Upper lobe of left lung (tissue), 6 donors: Measurements from ENCODE around the gene TMPRSS6. TPM values are rescaled to one million over a fixed set of nuclear protein-coding genes. Genes with fewer than 3 reads are reported as not detected.

Experiments used
- ATAC-seq, 2 donors: fragments of 200-7000 bp; cut with Tn5 transposase; one replicate each; pipeline ENCODE4 v1.9.1; 2022; ENCODE audit warnings: mild to moderate bottlenecking in 2 of 2, moderate library complexity in 2 of 2; ENCODE audit not compliant: low FRiP score in 2 of 2
- DNase-seq, 2 donors: peaks; one replicate each; pipeline ENCODE4 v3.0.0-alpha.2; 2019 to 2020
- H3K27ac ChIP-seq, 4 donors: fragments of 200-600 bp; sonication (generic); one replicate each; pipeline ENCODE4 v1.5.1; 2016 to 2019
- H3K27me3 ChIP-seq, 4 donors: fragments of 200-600 bp; sonication (generic); one replicate each; pipeline ENCODE4 v1.5.1; 2017 to 2019
- H3K36me3 ChIP-seq, 4 donors: fragments of 200-600 bp; sonication (generic); one replicate each; pipeline ENCODE4 v1.5.1; 2016 to 2019
- H3K4me1 ChIP-seq, 4 donors: fragments of 200-600 bp; sonication (generic); one replicate each; pipeline ENCODE4 v1.5.1; 2018 to 2019
- H3K4me3 ChIP-seq, 4 donors: fragments of 200-600 bp; sonication (generic); one replicate each; pipeline ENCODE4 v1.5.1; 2017 to 2019; ENCODE audit warnings: mild to moderate bottlenecking in 2 of 4, moderate library complexity in 1 of 4
- H3K9me3 ChIP-seq, 4 donors: fragments of 200-600 bp; sonication (generic); one replicate each; pipeline ENCODE4 v1.5.1; 2018 to 2019
- CTCF ChIP-seq, 6 experiments: fragments of 450-650 bp in 4 of 6; fragments of 200-600 bp in 2 of 6; sonication (generic) in 2 of 6; IDR thresholded peaks; one replicate each; pipeline ENCODE4 v1.5.1; 2016 to 2019; ENCODE audit warnings: antibody characterized with exemption in 6 of 6
- EP300 ChIP-seq, 4 donors: sonication (generic); formaldehyde crosslinking; IDR thresholded peaks; one replicate each; pipeline ENCODE4 v1.5.1; 2017; ENCODE audit warnings: antibody characterized with exemption in 4 of 4, control low read depth in 2 of 4
- POLR2A ChIP-seq, 4 donors: fragments of 450-650 bp; IDR thresholded peaks; one replicate each; pipeline ENCODE4 v1.5.1; 2016 to 2017; ENCODE audit warnings: antibody characterized with exemption in 4 of 4, mild to moderate bottlenecking in 2 of 4
- POLR2AphosphoS5 ChIP-seq, 2 donors: sonication (generic); formaldehyde crosslinking; IDR thresholded peaks; one replicate each; pipeline ENCODE4 v1.5.1; 2017; ENCODE audit warnings: antibody characterized with exemption in 2 of 2
- WGBS, 2 donors: methylation state at CpG; one replicate each; pipeline ENCODE4 v1.1.5; 2017 to 2018; 5-methylcytosine and 5-hydroxymethylcytosine counted together
- total RNA-seq, 6 donors: library from RNA; depleted of rRNA in 4 of 6; stranded (reverse); fragments of >200 nt in 4 of 6; gene quantifications; one replicate each; pipeline versions ENCODE4 v1.1.0 to v1.2.1, GENCODE V29; 2016 to 2021
- donor health status: DM: no; HTN: no; CAD: no; lungs with moderate emphysema.
- donor health status: DM: no; HTN: yes; CAD: no; lungs with severe emphysema.

TMPRSS6 gene
- total RNA-seq, 6 donors from 2014 or later = 0.47 to 8.2 (median 2.0) TPM

GRCh38 chr22:37044634-37045625, 64.6 kb downstream of the TMPRSS6 start:
- Histone ChIP-seq H3K4me1 (peaks cover 0 to 20% (median 11%) of the 10 kb centered on the region in 4 donors), H3K36me3 (no peaks in the 10 kb centered on the region)
- WGBS, 2 donors = 58 to 68% methylated on average over 9 of the region's 9 CpGs

GRCh38 chr22:37043828-37044538, 65.5 kb downstream of the TMPRSS6 start:
- ATAC-seq = peak; percentile 85 to 94

More at GRCh38 chr22:37044634-37045625, 64.6 kb downstream of the TMPRSS6 start:
- TF ChIP-seq EP300 (IDR thresholded peaks at IDR 0.05) = no peak
- no peak for TF ChIP-seq CTCF (IDR thresholded peaks at IDR 0.05)
- TF ChIP-seq POLR2A (IDR thresholded peaks at IDR 0.05) = no peak
- no peak for TF ChIP-seq POLR2AphosphoS5 (IDR thresholded peaks at IDR 0.05)
- H3K4me3 ChIP-seq = no peak overlapping the region
- H3K27me3 ChIP-seq = no peaks in the 10 kb centered on the region
- no peak overlapping the region for H3K27ac ChIP-seq
- no peaks in the 10 kb centered on the region for H3K9me3 ChIP-seq
- no peak for ATAC-seq
- no peak for DNase-seq

GRCh38 chr22:37043209-37043827, 66.2 kb downstream of the TMPRSS6 start:
- H3K4me1 ChIP-seq = peaks cover 0 to 20% (median 11%) of the 10 kb centered on the region in 4 donors
- H3K4me3 ChIP-seq = no peak overlapping the region
- no peak for TF ChIP-seq CTCF (IDR thresholded peaks at IDR 0.05)
- no peak for TF ChIP-seq POLR2A (IDR thresholded peaks at IDR 0.05)
- no peak for TF ChIP-seq POLR2AphosphoS5 (IDR thresholded peaks at IDR 0.05)
- no peak for TF ChIP-seq EP300 (IDR thresholded peaks at IDR 0.05)
- H3K27ac ChIP-seq = no peak overlapping the region
- no peaks in the 10 kb centered on the region for H3K36me3 ChIP-seq
- H3K27me3 ChIP-seq = no peaks in the 10 kb centered on the region
- WGBS, 2 donors = 77 to 78% methylated on average over 7 of the region's 7 CpGs
- ATAC-seq (no peak), DNase-seq (no peak)
- no peaks in the 10 kb centered on the region for H3K9me3 ChIP-seq

More at GRCh38 chr22:37043828-37044538, 65.5 kb downstream of the TMPRSS6 start:
- Histone ChIP-seq H3K4me3 (no peak overlapping the region), H3K27ac (no peak overlapping the region), H3K4me1 (peaks cover 0 to 20% (median 11%) of the 10 kb centered on the region in 4 donors), H3K27me3 (no peaks in the 10 kb centered on the region), H3K36me3 (no peaks in the 10 kb centered on the region), H3K9me3 (no peaks in the 10 kb centered on the region)
- peak in 1 of 2 donors; percentile 87 for DNase-seq
- TF ChIP-seq POLR2A (IDR thresholded peaks at IDR 0.05) (no peak), EP300 (IDR thresholded peaks at IDR 0.05) (no peak), POLR2AphosphoS5 (IDR thresholded peaks at IDR 0.05) (no peak), CTCF (IDR thresholded peaks at IDR 0.05) (peak; percentile 62 to 86 (median 76))
- 40 to 52% methylated on average over 8 to 15 of the region's 17 CpGs for WGBS, 2 donors

GRCh38 chr22:37039466-37039865, 70.0 kb downstream of the TMPRSS6 start:
- peaks cover 0 to 30% (median 14%) of the 10 kb centered on the region in 4 donors for H3K4me1 ChIP-seq
- DNase-seq = no peak
- no peak for TF ChIP-seq POLR2AphosphoS5 (IDR thresholded peaks at IDR 0.05)
- no peak for TF ChIP-seq CTCF (IDR thresholded peaks at IDR 0.05)
- no peak for TF ChIP-seq EP300 (IDR thresholded peaks at IDR 0.05)
- TF ChIP-seq POLR2A (IDR thresholded peaks at IDR 0.05) = no peak
- WGBS, 2 donors = 90 to 100% methylated on average over 2 of the region's 2 CpGs
- no peak overlapping the region for H3K4me3 ChIP-seq
- no peaks in the 10 kb centered on the region for H3K27me3 ChIP-seq
- no peaks in the 10 kb centered on the region for H3K36me3 ChIP-seq
- H3K27ac ChIP-seq = no peak overlapping the region
- ATAC-seq = no peak
- no peaks in the 10 kb centered on the region for H3K9me3 ChIP-seq
